HL-60 (cell line): ENCODE results near the gene HADH.
A peak's percentile ranks its signal among the peaks of the same experiment; 100 is the strongest.

Experiments
- CTCF ChIP-seq: IDR thresholded peaks from one replicate; pipeline ENCODE4 v1.5.1; 2011; ENCODE audit warnings: low read length, control low read depth, inconsistent platforms; ENCODE audit not compliant: insufficient read depth
- GABPA ChIP-seq: IDR thresholded peaks from 2 replicates; pipeline ENCODE4 v1.6.1; 2012; ENCODE audit warnings: low read depth
- POLR2AphosphoS5 ChIP-seq: IDR thresholded peaks from 2 replicates; pipeline ENCODE4 v1.6.1; 2012; ENCODE audit warnings: low read depth
- REST ChIP-seq: IDR thresholded peaks from 2 replicates; pipeline ENCODE4 v1.6.1; 2012; ENCODE audit warnings: low read depth; ENCODE audit not compliant: insufficient replicate concordance
- SPI1 ChIP-seq: IDR thresholded peaks from 2 replicates; pipeline ENCODE4 v1.6.1; 2012; ENCODE audit warnings: low read depth, mild to moderate bottlenecking, borderline replicate concordance

GRCh38 chr4:108018040-108018883 is 28.6 kb downstream of the HADH start:
- peak; percentile 66 for TF ChIP-seq CTCF
- no peak for TF ChIP-seq REST
- TF ChIP-seq POLR2AphosphoS5: no peak
- no peak for TF ChIP-seq GABPA
- TF ChIP-seq SPI1: no peak
